Mesenchymal stem cell (in vitro differentiated cells and primary cell): Measurements from ENCODE around the gene MTMR1.

Experiments
- DNase-seq: peaks from one replicate; pipeline ENCODE4 v3.0.0-alpha.2; 2013
- H2AFZ ChIP-seq: one replicate; pipeline ENCODE4 v1.6.1; 2013; ENCODE audit warnings: low read depth, mild to moderate bottlenecking, control low read depth, inconsistent platforms, low read length, moderate library complexity
- H2AK5ac ChIP-seq: 2 replicates; pipeline ENCODE4 v1.6.1; 2013; ENCODE audit warnings: low read length, moderate library complexity, mild to moderate bottlenecking, inconsistent platforms; ENCODE audit not compliant: severe bottlenecking
- H2BK120ac ChIP-seq: one replicate; pipeline ENCODE4 v1.6.1; 2013; ENCODE audit warnings: low read depth, mild to moderate bottlenecking, inconsistent platforms, low read length, moderate library complexity
- H2BK12ac ChIP-seq, 2 experiments: one replicate each; pipeline ENCODE4 v1.6.1; 2013; ENCODE audit warnings: inconsistent platforms in 2 of 2, low read length in 2 of 2, mild to moderate bottlenecking in 2 of 2, moderate library complexity in 2 of 2, control low read depth in 1 of 2
- H2BK15ac ChIP-seq: one replicate; pipeline ENCODE4 v1.6.1; 2013; ENCODE audit warnings: mild to moderate bottlenecking, low read depth, inconsistent platforms; ENCODE audit not compliant: poor library complexity, severe bottlenecking
- H2BK5ac ChIP-seq: 2 replicates; pipeline ENCODE4 v1.6.1; 2013; ENCODE audit warnings: low read depth, mild to moderate bottlenecking, low read length, control low read depth, inconsistent platforms; ENCODE audit not compliant: poor library complexity, severe bottlenecking
- H3K14ac ChIP-seq, 2 experiments: one replicate each; pipeline ENCODE4 v1.6.1; 2013; ENCODE audit warnings: inconsistent platforms in 2 of 2, low read length in 2 of 2, control low read depth in 1 of 2, mild to moderate bottlenecking in 1 of 2, moderate library complexity in 1 of 2
- H3K18ac ChIP-seq, 2 experiments: one replicate each; pipeline ENCODE4 v1.6.1; 2013; ENCODE audit warnings: inconsistent platforms in 2 of 2, low read length in 2 of 2, control low read depth in 1 of 2, low read depth in 1 of 2, mild to moderate bottlenecking in 1 of 2
- H3K23ac ChIP-seq, 2 experiments: one replicate each; pipeline ENCODE4 v1.6.1; 2013; ENCODE audit warnings: inconsistent platforms in 2 of 2, low read length in 2 of 2, mild to moderate bottlenecking in 2 of 2, moderate library complexity in 2 of 2, control low read depth in 1 of 2
- H3K27ac ChIP-seq: 2 replicates; pipeline ENCODE4 v1.5.1; 2013; ENCODE audit warnings: mild to moderate bottlenecking, moderate library complexity, low read length, control low read depth, inconsistent platforms; ENCODE audit not compliant: poor library complexity, severe bottlenecking
- H3K27me3 ChIP-seq, 2 experiments: 2 replicates each; pipeline versions ENCODE4 v1.6.1 to v1.7.0; 2013; ENCODE audit warnings: low read length in 2 of 2, mild to moderate bottlenecking in 2 of 2, moderate library complexity in 2 of 2, control low read depth in 1 of 2, inconsistent platforms in 1 of 2; ENCODE audit not compliant: control insufficient read depth in 1 of 2, insufficient read depth in 1 of 2
- H3K36me3 ChIP-seq, 2 experiments: 2 replicates each; pipeline versions ENCODE4 v1.6.1 to v1.7.0; 2013; ENCODE audit warnings: low read length in 2 of 2, control low read depth in 1 of 2, inconsistent platforms in 1 of 2, low read depth in 1 of 2, mild to moderate bottlenecking in 1 of 2; ENCODE audit not compliant: insufficient read depth in 2 of 2, control insufficient read depth in 1 of 2
- H3K4ac ChIP-seq, 2 experiments: one replicate each; pipeline ENCODE4 v1.6.1; 2013; ENCODE audit warnings: inconsistent platforms in 2 of 2, low read length in 2 of 2, mild to moderate bottlenecking in 2 of 2, moderate library complexity in 2 of 2, control low read depth in 1 of 2, low read depth in 1 of 2
- H3K4me1 ChIP-seq: 2 replicates; pipeline ENCODE4 v1.6.1; 2013; ENCODE audit warnings: low read depth, low read length, control low read depth; ENCODE audit not compliant: control insufficient read depth, insufficient read depth
- H3K4me2 ChIP-seq: 2 replicates; pipeline ENCODE4 v1.6.1; 2013; ENCODE audit warnings: low read length, mild to moderate bottlenecking, inconsistent platforms; ENCODE audit not compliant: poor library complexity, severe bottlenecking
- H3K4me3 ChIP-seq, 2 experiments: 2 replicates each; pipeline versions ENCODE4 v1.5.1 to v1.7.0; 2013; ENCODE audit warnings: low read length in 2 of 2, mild to moderate bottlenecking in 2 of 2, control low read depth in 1 of 2, low read depth in 1 of 2; ENCODE audit not compliant: insufficient read depth in 1 of 2
- H3K79me1 ChIP-seq: replicated peaks from 2 replicates; pipeline ENCODE4 v1.6.1; 2013; ENCODE audit warnings: mild to moderate bottlenecking, control low read depth, low read length, inconsistent platforms; ENCODE audit not compliant: poor library complexity, severe bottlenecking
- H3K9ac ChIP-seq: 2 replicates; pipeline ENCODE4 v1.7.0; 2013; ENCODE audit warnings: mild to moderate bottlenecking, low read length, moderate library complexity
- H3K9me3 ChIP-seq: 2 replicates; pipeline ENCODE4 v1.7.0; 2013; ENCODE audit warnings: mild to moderate bottlenecking, low read length; ENCODE audit not compliant: control insufficient read depth
- H4K8ac ChIP-seq: one replicate; pipeline ENCODE4 v1.6.1; 2013; ENCODE audit warnings: inconsistent platforms, mild to moderate bottlenecking, low read length, moderate library complexity
- H4K91ac ChIP-seq: one replicate; pipeline ENCODE4 v1.6.1; 2013; ENCODE audit warnings: mild to moderate bottlenecking, low read length, inconsistent platforms
- WGBS: methylation state at CpG from one replicate; pipeline ENCODE4 v1.1.7; 2013; ENCODE audit warnings: mixed read lengths; 5-methylcytosine and 5-hydroxymethylcytosine counted together

Gene MTMR1

GRCh38 chrX:150773117-150773516 is 79.9 kb downstream of the MTMR1 start:
- Histone ChIP-seq H3K4ac (no peak overlapping the region), H2BK5ac (no peak overlapping the region), H3K4me3 (no peak overlapping the region), H3K9ac (no peak overlapping the region), H3K4me1 (peaks cover 1% of the 10 kb centered on the region), H2BK120ac (no peak overlapping the region), H3K14ac (no peak overlapping the region), H3K4me2 (no peak overlapping the region), H3K36me3 (peaks cover 4 to 57% of the 10 kb centered on the region in 2 experiments), H3K27me3 (peaks cover 0 to 8% of the 10 kb centered on the region in 2 experiments), H3K23ac (no peak overlapping the region), H4K8ac (no peak overlapping the region), H3K9me3 (no peaks in the 10 kb centered on the region), H3K18ac (no peak overlapping the region), H2AK5ac (no peak overlapping the region), H2AFZ (no peak overlapping the region), H3K27ac (no peak overlapping the region), H3K79me1 (no peaks in the 10 kb centered on the region), H4K91ac (no peak overlapping the region), H2BK12ac (no peak overlapping the region), H2BK15ac (no peak overlapping the region)
- 93% methylated on average over 8 of the region's 8 CpGs for whole genome bisulfite sequencing
- no peak for DNase-seq

GRCh38 chrX:150773634-150774033 is 80.4 kb downstream of the MTMR1 start:
- no peak overlapping the region for H4K91ac ChIP-seq
- H2AFZ ChIP-seq, result no peak overlapping the region
- no peak overlapping the region for H2AK5ac ChIP-seq
- no peak overlapping the region for H3K14ac ChIP-seq
- H3K9me3 ChIP-seq, result no peaks in the 10 kb centered on the region
- no peak overlapping the region for H2BK120ac ChIP-seq
- no peak overlapping the region for H3K4ac ChIP-seq
- H4K8ac ChIP-seq, result no peak overlapping the region
- DNase-seq, result no peak
- H3K4me1 ChIP-seq, result peaks cover 1% of the 10 kb centered on the region
- H3K27me3 ChIP-seq, result peaks cover 0 to 8% of the 10 kb centered on the region in 2 experiments
- H2BK15ac ChIP-seq, result no peak overlapping the region
- H3K9ac ChIP-seq, result no peak overlapping the region
- 91% methylated on average over 4 of the region's 4 CpGs for WGBS
- no peak overlapping the region for H2BK12ac ChIP-seq
- H3K4me2 ChIP-seq, result no peak overlapping the region
- H3K4me3 ChIP-seq, result no peak overlapping the region
- H3K23ac ChIP-seq, result no peak overlapping the region
- no peak overlapping the region for H3K27ac ChIP-seq
- H3K79me1 ChIP-seq, result no peaks in the 10 kb centered on the region
- no peak overlapping the region for H2BK5ac ChIP-seq
- no peak overlapping the region for H3K18ac ChIP-seq
- peaks cover 4 to 53% of the 10 kb centered on the region in 2 experiments for H3K36me3 ChIP-seq

- no peak overlapping the region for H3K4me2 ChIP-seq
- no peaks in the 10 kb centered on the region for H3K9me3 ChIP-seq
- peaks cover 1% of the 10 kb centered on the region for H3K4me1 ChIP-seq
- no peak overlapping the region for H3K14ac ChIP-seq
- no peak overlapping the region for H2BK15ac ChIP-seq
- no peak overlapping the region for H3K4me3 ChIP-seq
- no peaks in the 10 kb centered on the region for H3K79me1 ChIP-seq
- DNase-seq, result no peak
- H3K23ac ChIP-seq, result no peak overlapping the region
- H4K8ac ChIP-seq, result no peak overlapping the region
- no peak overlapping the region for H2AK5ac ChIP-seq
- H2BK12ac ChIP-seq, result no peak overlapping the region
- peaks cover 0 to 8% of the 10 kb centered on the region in 2 experiments for H3K27me3 ChIP-seq
- H2AFZ ChIP-seq, result no peak overlapping the region
- H4K91ac ChIP-seq, result no peak overlapping the region
- 96% methylated on average over 12 of the region's 14 CpGs for WGBS
- no peak overlapping the region for H2BK120ac ChIP-seq
- H3K9ac ChIP-seq, result no peak overlapping the region
- H3K18ac ChIP-seq, result no peak overlapping the region
- no peak overlapping the region for H3K27ac ChIP-seq
- no peak overlapping the region for H3K4ac ChIP-seq
- H2BK5ac ChIP-seq, result no peak overlapping the region
- peaks cover 4 to 39% of the 10 kb centered on the region in 2 experiments for H3K36me3 ChIP-seq
Measured at GRCh38 chrX:150774798-150775568, 81.8 kb downstream of the MTMR1 start.

- H3K9me3 ChIP-seq, result no peaks in the 10 kb centered on the region
- H3K4me2 ChIP-seq, result no peak overlapping the region
- H2BK12ac ChIP-seq, result no peak overlapping the region
- peaks cover 1% of the 10 kb centered on the region for H3K4me1 ChIP-seq
- H2BK120ac ChIP-seq, result no peak overlapping the region
- H3K36me3 ChIP-seq, result peaks cover 4 to 32% of the 10 kb centered on the region in 2 experiments
- H3K9ac ChIP-seq, result no peak overlapping the region
- H3K4me3 ChIP-seq, result no peak overlapping the region
- H3K4ac ChIP-seq, result no peak overlapping the region
- H3K23ac ChIP-seq, result no peak overlapping the region
- H2BK5ac ChIP-seq, result no peak overlapping the region
- H2AK5ac ChIP-seq, result no peak overlapping the region
- no peaks in the 10 kb centered on the region for H3K79me1 ChIP-seq
- H3K14ac ChIP-seq, result no peak overlapping the region
- H4K91ac ChIP-seq, result no peak overlapping the region
- no peak overlapping the region for H3K27ac ChIP-seq
- H2AFZ ChIP-seq, result no peak overlapping the region
- no peak for DNase-seq
- no peak overlapping the region for H3K18ac ChIP-seq
- 96% methylated on average over 13 of the region's 18 CpGs for WGBS
- H3K27me3 ChIP-seq, result peaks cover 0 to 5% of the 10 kb centered on the region in 2 experiments
- no peak overlapping the region for H2BK15ac ChIP-seq
- H4K8ac ChIP-seq, result no peak overlapping the region
Measured at GRCh38 chrX:150775569-150776350, 82.6 kb downstream of the MTMR1 start.
